ENCODE data around the gene RANBP17. TPM values are rescaled to one million over a fixed set of nuclear protein-coding genes. Genes with fewer than 3 reads are reported as not detected.

The RANBP17 gene
- total RNA-seq, 1 donor from 2014 or later = 12.3 TPM

- H3K27ac ChIP-seq = no peak overlapping the region
- no peak for TF ChIP-seq CTCF (IDR thresholded peaks at IDR 0.05)
- H3K27me3 ChIP-seq (ENCODE audit: low read depth) = peaks cover 18% of the 10 kb centered on the region
- no peaks in the 10 kb centered on the region for H3K4me1 ChIP-seq
- ATAC-seq (no peak), DNase-seq (no peak)
- no peak overlapping the region for H3K4me3 ChIP-seq
- H3K36me3 ChIP-seq = no peaks in the 10 kb centered on the region
- intact Hi-C loops (cut with DNase I) = no loop called here
- H3K9me3 ChIP-seq = no peaks in the 10 kb centered on the region
These were observed 438.0 kb downstream of the RANBP17 start for GRCh38 chr5:171299851-171300250.

DNA sequence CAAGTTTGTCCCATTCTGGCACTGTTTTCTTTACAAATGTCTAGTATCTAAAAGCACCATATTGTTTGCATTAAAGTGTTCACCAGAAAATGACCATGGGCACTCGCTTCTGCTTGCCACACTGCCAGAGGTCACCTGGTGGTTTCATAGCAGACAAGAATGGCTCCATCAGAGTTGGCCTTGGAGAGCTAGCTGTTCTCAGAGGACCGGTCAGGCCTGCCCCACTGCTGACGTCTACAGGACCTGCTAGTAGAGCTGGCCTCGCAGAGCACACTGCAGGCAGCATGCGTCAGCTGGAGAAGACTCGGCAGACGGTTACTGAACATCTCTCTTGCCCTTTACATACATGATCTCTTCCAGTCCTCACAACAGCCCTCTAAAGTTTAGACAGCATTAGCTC, 438.5 kb downstream of the RANBP17 start:
- Histone ChIP-seq H3K9me3 (no peaks in the 10 kb centered on the region), H3K4me1 (no peaks in the 10 kb centered on the region), H3K4me3 (no peak overlapping the region), H3K27me3 (ENCODE audit: low read depth) (peaks cover 21% of the 10 kb centered on the region), H3K27ac (no peak overlapping the region), H3K36me3 (no peaks in the 10 kb centered on the region)
- no peak for DNase-seq
- no peak for TF ChIP-seq CTCF (IDR thresholded peaks at IDR 0.05)
- no peak for ATAC-seq
- intact Hi-C loops (cut with DNase I) = no loop called here

DNA sequence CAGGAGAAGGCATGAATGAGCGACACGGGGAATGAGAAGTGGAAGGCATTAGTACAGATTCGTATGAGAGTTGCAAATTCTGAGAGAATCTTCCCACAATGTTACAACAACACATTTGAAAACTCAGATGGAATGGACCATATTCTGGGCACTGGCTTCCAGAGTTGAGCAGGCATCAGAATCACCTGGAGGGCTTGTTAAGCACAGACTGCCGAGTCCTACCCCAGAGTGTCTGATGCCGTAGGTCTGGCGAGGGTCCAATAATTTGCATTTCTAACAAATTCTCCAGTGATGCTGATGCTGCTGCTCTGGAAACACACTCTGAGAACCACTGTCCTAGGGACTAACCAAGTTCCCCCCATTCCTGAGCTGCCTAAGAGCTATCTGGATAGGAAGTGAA, 444.3 kb downstream of the RANBP17 start:
- DNase-seq (no peak), ATAC-seq (no peak)
- no peak for TF ChIP-seq CTCF (IDR thresholded peaks at IDR 0.05)
- H3K27ac ChIP-seq = no peak overlapping the region
- peaks cover 12% of the 10 kb centered on the region for H3K4me1 ChIP-seq
- no peak overlapping the region for H3K4me3 ChIP-seq
- no peaks in the 10 kb centered on the region for H3K9me3 ChIP-seq
- H3K27me3 ChIP-seq (ENCODE audit: low read depth) = peaks cover 74% of the 10 kb centered on the region
- intact Hi-C loops (cut with DNase I) = no loop called here
- H3K36me3 ChIP-seq = no peaks in the 10 kb centered on the region

GRCh38 chr5:171306781-171307591, 445.2 kb downstream of the RANBP17 start:
- H3K36me3 ChIP-seq = no peaks in the 10 kb centered on the region
- ATAC-seq (no peak), DNase-seq (no peak)
- H3K4me1 ChIP-seq = peaks cover 20% of the 10 kb centered on the region
- no peak for TF ChIP-seq CTCF (IDR thresholded peaks at IDR 0.05)
- intact Hi-C loops (cut with DNase I) = no loop called here
- H3K27me3 ChIP-seq (ENCODE audit: low read depth) = peaks cover 79% of the 10 kb centered on the region
- H3K9me3 ChIP-seq = no peaks in the 10 kb centered on the region
- H3K4me3 ChIP-seq = no peak overlapping the region
- H3K27ac ChIP-seq = no peak overlapping the region

DNA sequence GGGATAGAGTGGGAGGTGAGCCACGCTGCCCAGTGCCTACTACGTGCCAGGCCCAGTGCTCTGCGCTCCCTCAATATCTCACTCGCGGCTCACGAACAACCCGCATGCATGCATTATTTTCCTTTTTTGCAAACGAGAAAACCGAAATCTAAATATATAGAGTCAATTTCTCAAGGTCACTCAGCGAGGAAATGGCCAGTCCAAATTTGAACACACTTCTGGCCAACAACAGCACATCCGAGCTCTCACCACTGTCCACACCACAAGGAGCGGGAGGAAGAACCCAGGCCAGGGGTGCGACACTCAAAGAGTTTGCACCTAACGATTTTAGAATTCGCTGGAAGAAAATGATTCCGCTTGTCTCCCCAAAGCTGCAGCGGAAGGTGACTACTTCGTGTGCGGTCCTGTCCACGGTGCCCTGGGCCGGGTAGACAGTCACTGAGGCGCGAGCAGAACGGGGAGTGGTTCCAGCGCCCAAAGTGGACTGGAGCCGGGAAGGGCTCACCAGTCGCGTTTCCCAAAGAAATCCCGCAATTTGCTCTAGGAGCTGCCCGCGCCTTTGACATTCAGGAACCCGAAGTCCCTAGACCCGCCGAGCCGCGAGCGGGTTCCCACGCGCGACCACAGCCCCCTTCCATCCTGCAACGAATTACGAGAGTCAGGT, 446.1 kb downstream of the RANBP17 start:
- ATAC-seq (no peak), DNase-seq (no peak)
- H3K36me3 ChIP-seq = no peaks in the 10 kb centered on the region
- no peaks in the 10 kb centered on the region for H3K9me3 ChIP-seq
- no peak overlapping the region for H3K27ac ChIP-seq
- H3K4me3 ChIP-seq = no peak overlapping the region
- peaks cover 30% of the 10 kb centered on the region for H3K4me1 ChIP-seq
- peaks cover 85% of the 10 kb centered on the region for H3K27me3 ChIP-seq (ENCODE audit: low read depth)
- TF ChIP-seq CTCF (IDR thresholded peaks at IDR 0.05) = no peak
- intact Hi-C loops (cut with DNase I) = no loop called here

Measured in lower lobe of right lung (tissue), 2 donors.